GM12892 (cell line): Measurements from ENCODE around the gene C17orf78.

Source experiments
- POLR2A ChIP-seq: IDR thresholded peaks from 2 replicates; pipeline ENCODE4 v1.6.1; 2011; ENCODE audit warnings: low read depth, low read length, control low read depth
- POLR2AphosphoS5 ChIP-seq: IDR thresholded peaks from 2 replicates; pipeline ENCODE4 v1.6.1; 2011; ENCODE audit warnings: low read depth, low read length, control low read depth
- TAF1 ChIP-seq: IDR thresholded peaks from 2 replicates; pipeline ENCODE4 v1.6.1; 2011; ENCODE audit warnings: low read depth, mild to moderate bottlenecking, control low read depth, low read length, borderline replicate concordance

DNA sequence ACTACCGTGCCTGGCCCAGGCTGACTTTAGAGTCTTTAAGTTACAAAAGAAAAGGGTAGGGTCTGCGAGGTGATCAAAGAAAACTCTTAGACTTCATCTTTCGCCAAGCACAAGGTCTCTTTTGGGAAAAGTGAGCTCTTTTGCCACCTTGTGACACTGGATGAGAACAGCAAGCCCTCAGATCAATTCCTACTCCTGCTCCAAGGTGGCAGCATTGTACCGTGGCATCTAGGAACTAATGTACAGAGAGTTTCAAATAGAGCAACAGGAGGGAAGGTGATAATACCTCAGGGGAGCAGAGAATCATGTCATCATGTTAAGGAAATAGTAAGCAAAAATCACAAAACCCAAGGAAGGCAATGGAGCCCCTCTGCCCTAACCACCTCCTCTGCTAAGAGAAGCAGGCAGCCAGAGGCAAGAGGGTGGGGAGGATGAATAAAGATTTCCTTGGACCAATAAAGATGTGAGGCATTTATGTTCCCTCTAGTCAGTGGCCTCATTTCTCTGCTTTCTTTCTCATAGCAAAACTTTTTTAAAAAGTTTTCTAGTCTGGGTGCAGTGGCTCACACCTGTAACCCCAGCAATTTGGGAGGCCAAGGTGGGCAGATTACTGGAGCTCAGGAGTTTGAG, 2.1 kb upstream of the C17orf78 start:
- TF ChIP-seq POLR2A (no peak), TAF1 (no peak), POLR2AphosphoS5 (no peak)
